ENCODE measurements around the gene GJE1.

DNA sequence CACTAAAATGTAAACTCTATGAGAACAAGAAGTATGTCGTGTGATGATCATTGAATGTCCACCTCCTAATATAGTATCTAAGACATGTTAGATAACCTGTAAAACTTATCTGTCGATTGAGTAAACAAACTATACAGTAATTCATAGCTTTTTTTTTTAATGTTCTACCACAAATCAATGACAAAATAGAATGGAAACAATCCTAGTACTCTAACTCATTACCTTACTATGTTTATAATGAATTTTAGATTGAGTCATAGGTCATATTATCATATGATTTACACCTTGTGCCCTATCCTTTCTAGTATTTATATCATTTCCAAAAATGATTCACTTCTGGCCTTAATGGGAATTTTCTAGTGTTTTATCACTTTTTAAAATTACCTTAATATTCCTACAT, 20.5 kb downstream of the GJE1 start:
- no peak for TF ChIP-seq YY1 (IDR thresholded peaks at IDR 0.05; ENCODE audit: insufficient read depth, insufficient read length)
- TF ChIP-seq SUZ12 (IDR thresholded peaks at IDR 0.05; ENCODE audit: extremely low read depth, insufficient read depth, insufficient read length): no peak
